HEK293 (cell line): Measurements from ENCODE around the gene MYO7B.

Source experiments
- CTCF ChIA-PET: fragments of 350-600 bp; formaldehyde crosslinking; extraction: SDS; loops from one replicate; lab custom pipeline; 2021; ENCODE audit warnings: antibody characterized with exemption; lab: Yijun Ruan, JAX
- POLR2A ChIA-PET: fragments of 300-600 bp; formaldehyde crosslinking; extraction: SDS; loops from one replicate; lab custom pipeline; 2020; ENCODE audit warnings: antibody characterized with exemption, inconsistent platforms; lab: Yijun Ruan, JAX
- H3K27ac ChIP-seq: fragments of 200-500 bp; sonication (Bioruptor generic); 2 replicates; pipeline ENCODE4 v1.5.1; 2014; ENCODE audit warnings: low read depth, low read length, control low read depth, inconsistent platforms; ENCODE audit errors: extremely low read depth
- H3K36me3 ChIP-seq, 2 experiments: fragments of 200-500 bp in 1 of 2; sonication (Bioruptor generic) in 1 of 2; 1 replicate in 1 of 2; 2 replicates in 1 of 2; pipeline ENCODE4 v1.5.1; 2014 to 2017; ENCODE audit warnings: inconsistent platforms in 2 of 2, low read length in 2 of 2; ENCODE audit not compliant: control insufficient read depth in 2 of 2, insufficient read depth in 1 of 2
- H3K4me1 ChIP-seq: fragments of 200-500 bp; sonication (Bioruptor generic); 2 replicates; pipeline ENCODE4 v1.5.1; 2014; ENCODE audit warnings: mild to moderate bottlenecking, low read length, inconsistent platforms; ENCODE audit not compliant: control insufficient read depth, insufficient read depth
- H3K4me3 ChIP-seq: 2 replicates; pipeline ENCODE4 v1.5.1; 2011; ENCODE audit warnings: low read depth, mild to moderate bottlenecking, control low read depth, low read length, moderate library complexity
- H3K9me3 ChIP-seq: fragments of 200-500 bp; sonication (Bioruptor generic); 2 replicates; pipeline ENCODE4 v1.5.1; 2014; ENCODE audit warnings: low read depth, low read length, inconsistent platforms; ENCODE audit not compliant: control insufficient read depth, insufficient read depth
- CTCF ChIP-seq: fragments of 450-650 bp; formaldehyde crosslinking; IDR thresholded peaks from 2 replicates; pipeline ENCODE4 v1.5.1; 2016; ENCODE audit warnings: missing biosample characterization, missing genetic modification characterization
- GLIS1 ChIP-seq: fragments of 450-650 bp; formaldehyde crosslinking; IDR thresholded peaks from 2 replicates; pipeline ENCODE4 v1.5.1; 2016; ENCODE audit warnings: missing biosample characterization, missing genetic modification characterization
- PBX3 ChIP-seq: sonication (generic); formaldehyde crosslinking; IDR thresholded peaks from 2 replicates; pipeline ENCODE4 v1.8.1; 2022; ENCODE audit warnings: mild to moderate bottlenecking, moderate library complexity, missing genetic modification reagents
- PRDM10 ChIP-seq: fragments of 450-650 bp; formaldehyde crosslinking; IDR thresholded peaks from 2 replicates; pipeline ENCODE4 v1.5.1; 2016; ENCODE audit warnings: missing biosample characterization, missing genetic modification characterization
- YY1 ChIP-seq: fragments of 450-650 bp; formaldehyde crosslinking; IDR thresholded peaks from 2 replicates; pipeline ENCODE4 v1.5.1; 2018; ENCODE audit warnings: missing biosample characterization, missing genetic modification characterization
- ZBTB8A ChIP-seq: fragments of 450-650 bp; formaldehyde crosslinking; IDR thresholded peaks from 2 replicates; pipeline ENCODE4 v1.5.1; 2016; ENCODE audit warnings: missing biosample characterization, missing genetic modification characterization
- ZNF10 ChIP-seq: fragments of 450-650 bp; formaldehyde crosslinking; IDR thresholded peaks from 2 replicates; pipeline ENCODE4 v1.5.1; 2017; ENCODE audit warnings: missing biosample characterization, missing genetic modification characterization
- ZNF26 ChIP-seq: fragments of 450-650 bp; formaldehyde crosslinking; IDR thresholded peaks from 2 replicates; pipeline ENCODE4 v1.5.1; 2016; ENCODE audit warnings: missing biosample characterization, missing genetic modification characterization
- ZNF398 ChIP-seq: fragments of 450-650 bp; formaldehyde crosslinking; IDR thresholded peaks from 2 replicates; pipeline ENCODE4 v1.5.1; 2017; ENCODE audit warnings: missing biosample characterization, missing genetic modification characterization
- ZNF426 ChIP-seq: fragments of 450-650 bp; formaldehyde crosslinking; IDR thresholded peaks from 2 replicates; pipeline ENCODE4 v1.5.1; 2017; ENCODE audit warnings: missing biosample characterization, missing genetic modification characterization, mild to moderate bottlenecking, inconsistent platforms, moderate library complexity
- ZNF501 ChIP-seq: fragments of 450-650 bp; formaldehyde crosslinking; IDR thresholded peaks from 2 replicates; pipeline ENCODE4 v1.5.1; 2016; ENCODE audit warnings: missing biosample characterization, missing genetic modification characterization
- ZNF518A ChIP-seq: fragments of 450-650 bp; formaldehyde crosslinking; conservative IDR thresholded peaks from 2 replicates; pipeline ENCODE4 v1.5.1; 2016; ENCODE audit warnings: low read depth, missing biosample characterization, missing genetic modification characterization
- ZNF585B ChIP-seq: fragments of 450-650 bp; formaldehyde crosslinking; IDR thresholded peaks from 2 replicates; pipeline ENCODE4 v1.5.1; 2016; ENCODE audit warnings: missing biosample characterization, missing genetic modification characterization
- ZSCAN18 ChIP-seq: fragments of 450-650 bp; formaldehyde crosslinking; IDR thresholded peaks from 2 replicates; pipeline ENCODE4 v1.5.1; 2016; ENCODE audit warnings: missing biosample characterization, missing genetic modification characterization
- ZSCAN23 ChIP-seq: fragments of 450-650 bp; formaldehyde crosslinking; IDR thresholded peaks from 2 replicates; pipeline ENCODE4 v1.5.1; 2016; ENCODE audit warnings: missing biosample characterization, missing genetic modification characterization

Gene MYO7B

GRCh38 chr2:127581050-127581345 lies 45.5 kb downstream of the MYO7B start:
- CTCF ChIA-PET, result no interaction called here
- no peaks in the 10 kb centered on the region for H3K9me3 ChIP-seq
- H3K4me1 ChIP-seq, result no peaks in the 10 kb centered on the region
- no peak for TF ChIP-seq ZNF26
- TF ChIP-seq ZNF501 (tag by site-specific recombination), result no peak
- no peak for TF ChIP-seq ZNF426 (tag by site-specific recombination)
- no peak for TF ChIP-seq ZBTB8A (tag by site-specific recombination)
- TF ChIP-seq ZNF10, result no peak
- no peak for TF ChIP-seq GLIS1
- no peak for TF ChIP-seq ZNF398
- TF ChIP-seq PBX3 (CRISPR knock-in tag), result no peak
- TF ChIP-seq YY1 (tag by site-specific recombination), result no peak
- no peak for TF ChIP-seq CTCF (tag by site-specific recombination)
- TF ChIP-seq ZNF585B (tag by site-specific recombination), result no peak
- TF ChIP-seq ZSCAN18 (tag by site-specific recombination), result no peak
- no peak for TF ChIP-seq ZNF518A
- no peak for TF ChIP-seq PRDM10 (tag by site-specific recombination)
- TF ChIP-seq ZSCAN23, result no peak
- no peak overlapping the region for H3K27ac ChIP-seq
- H3K4me3 ChIP-seq, result no peak overlapping the region
- no peaks in the 10 kb centered on the region for H3K36me3 ChIP-seq
- POLR2A ChIA-PET, result no interaction called here
